ENCODE measurements around the gene KNDC1.

- TF ChIP-seq CTCF (IDR thresholded peaks at IDR 0.05; ENCODE audit: low read depth, low read length) (no peak), POLR2A (IDR thresholded peaks at IDR 0.05; ENCODE audit: extremely low read depth, insufficient read length) (no peak), MAX (IDR thresholded peaks at IDR 0.05; ENCODE audit: low read depth, low read length) (no peak)
These were observed 45.1 kb upstream of the KNDC1 start for GRCh38 chr10:133114726-133115452.

Data from NB4 (cell line).